OCI-LY7 (cell line): ENCODE data around the gene PRR15L.

Experiments used
- CTCF ChIP-seq: fragments of 200-600 bp; sonication (generic); conservative IDR thresholded peaks from 2 replicates; pipeline ENCODE4 v1.5.1; 2014; ENCODE audit warnings: mild to moderate bottlenecking, antibody characterized with exemption, low read length, moderate library complexity, mixed read lengths
- EZH2phosphoT487 ChIP-seq: fragments of 200-600 bp; sonication (generic); IDR thresholded peaks from 2 replicates; pipeline ENCODE4 v1.6.1; 2018; ENCODE audit warnings: low read depth, borderline replicate concordance, mild to moderate bottlenecking, mixed run types, antibody characterized with exemption, low read length, moderate library complexity, mixed read lengths

GRCh38 chr17:47993031-47993564 lies 35.4 kb upstream of the PRR15L start:
- TF ChIP-seq CTCF = no peak
- no peak for TF ChIP-seq EZH2phosphoT487
